K562 (cell line): ENCODE results near the gene ENDOU. TPM values are rescaled to one million over a fixed set of nuclear protein-coding genes. Genes with fewer than 3 reads are reported as not detected.

Experiments used
- ARID3B ChIP-seq: fragments of 250-450 bp; sonication (Bioruptor Pico); IDR thresholded peaks from 2 replicates; pipeline ENCODE4 v1.4.0; 2020; ENCODE audit warnings: borderline replicate concordance
- CREM ChIP-seq: IDR thresholded peaks from 2 replicates; pipeline ENCODE4 v1.6.1; 2014; ENCODE audit warnings: antibody characterized with exemption, low read depth
- GTF2E2 ChIP-seq: fragments of 200-800 bp; sonication (Bioruptor generic); IDR thresholded peaks from 2 replicates; pipeline ENCODE4 v1.6.1; 2016; ENCODE audit warnings: missing genetic modification characterization, missing compliant biosample characterization
- HCFC1 ChIP-seq: IDR thresholded peaks from 2 replicates; pipeline ENCODE4 v1.6.1; 2012; ENCODE audit warnings: low read depth, low read length, improper control_type of control experiment
- KDM1A ChIP-seq, 2 experiments: fragments of 450-650 bp; IDR thresholded peaks; 2 replicates each; pipeline ENCODE4 v1.6.1; 2016; ENCODE audit warnings: mild to moderate bottlenecking in 2 of 2
- MAFG ChIP-seq: fragments of 450-650 bp; conservative IDR thresholded peaks from 2 replicates; pipeline ENCODE4 v1.6.1; 2016; ENCODE audit warnings: missing genetic modification characterization, missing compliant biosample characterization
- MEF2D ChIP-seq: conservative IDR thresholded peaks from 2 replicates; pipeline ENCODE4 v1.6.1; 2016; ENCODE audit warnings: low read depth, missing genetic modification characterization, missing compliant biosample characterization
- MTA3 ChIP-seq: fragments of 450-650 bp; formaldehyde crosslinking; IDR thresholded peaks from 2 replicates; pipeline ENCODE4 v1.6.1; 2017; ENCODE audit warnings: mild to moderate bottlenecking, borderline replicate concordance
- NR2C2 ChIP-seq, 2 experiments: fragments of 200-800 bp in 1 of 2; sonication (Bioruptor generic) in 1 of 2; sonication (generic) in 1 of 2; formaldehyde crosslinking in 1 of 2; IDR thresholded peaks; 2 replicates each; pipeline versions ENCODE4 v1.6.1 to v1.8.0; 2016 to 2022; ENCODE audit warnings: mild to moderate bottlenecking in 1 of 2, missing compliant biosample characterization in 1 of 2, missing genetic modification characterization in 1 of 2, missing genetic modification reagents in 1 of 2
- SAFB ChIP-seq: fragments of 200-400 bp; formaldehyde crosslinking; IDR thresholded peaks from 2 replicates; pipeline ENCODE4 v1.6.1; 2017; ENCODE audit warnings: low read depth, low read length, borderline replicate concordance
- SIRT6 ChIP-seq: IDR thresholded peaks from one replicate; pipeline ENCODE4 v1.6.1; 2012; ENCODE audit warnings: low read depth, mild to moderate bottlenecking, control low read depth, inconsistent platforms, low read length, moderate library complexity
- TFE3 ChIP-seq: fragments of 450-650 bp; formaldehyde crosslinking; IDR thresholded peaks from 2 replicates; pipeline ENCODE4 v1.4.0; 2020; ENCODE audit warnings: mild to moderate bottlenecking, mixed read lengths
- ZNF280B ChIP-seq: fragments of 250-450 bp; sonication (Bioruptor Pico); IDR thresholded peaks from 2 replicates; pipeline ENCODE4 v1.5.1; 2021; ENCODE audit warnings: mild to moderate bottlenecking
- ZNF668 ChIP-seq: fragments of 250-450 bp; sonication (Bioruptor Pico); IDR thresholded peaks from 2 replicates; pipeline ENCODE4 v1.8.0; 2022; ENCODE audit warnings: mild to moderate bottlenecking, inconsistent platforms
- ZNF695 ChIP-seq: fragments of 450-650 bp; formaldehyde crosslinking; IDR thresholded peaks from 2 replicates; pipeline ENCODE4 v1.4.0; 2020; ENCODE audit warnings: mild to moderate bottlenecking, moderate library complexity
- polyA plus RNA-seq, 8 experiments: library from polyadenylated mRNA; depleted of rRNA in 4 of 8; stranded (reverse) in 5 of 8; unstranded in 3 of 8; fragments of >200 nt; fragmentation: Nextera tagmentation in 2 of 8; fragmentation: Illumina TruSeq in 1 of 8; extraction: Ambion mirVana in 2 of 8; extraction: Trizol in 1 of 8; gene quantifications; 2 replicates each; pipeline versions ENCODE4 v1.2.1 to v1.2.3, GENCODE V29; 2011 to 2014; ENCODE audit warnings: inconsistent platforms in 1 of 8, missing spikeins in 1 of 8
- total RNA-seq, 7 experiments: library from RNA; depleted of rRNA in 6 of 7; stranded (reverse); fragments of >200 nt in 6 of 7; fragmentation: Illumina TruSeq in 2 of 7; extraction: Trizol in 2 of 7; gene quantifications; 2 replicates each; pipeline versions ENCODE4 v1.2.1 to v1.2.3, GENCODE V29; 2011 to 2021; ENCODE audit warnings: low replicate concordance in 1 of 7
- TF ChIP-seq, protein P1 (sequence below): fragments of 250-450 bp; sonication (Bioruptor Pico); IDR thresholded peaks from 2 replicates; pipeline ENCODE4 v1.8.0; 2021; ENCODE audit warnings: mild to moderate bottlenecking, moderate library complexity
- TF ChIP-seq, protein P2 (sequence below): fragments of 450-650 bp; IDR thresholded peaks from 2 replicates; pipeline ENCODE4 v1.7.0; 2016; ENCODE audit warnings: borderline replicate concordance

ENDOU gene
- total and polyA plus RNA-seq, 9 of the 15 experiments (the other 6 are each of a cell fraction or from before 2014, with no cell fraction given), result 0.03 TPM; not detected in 8

- TF ChIP-seq ZNF280B (CRISPR knock-in tag) (no peak), SAFB (no peak; the same call in 1 of the 2 replicates), ZNF695 (CRISPR knock-in tag) (no peak), TFE3 (CRISPR knock-in tag) (no peak), GTF2E2 (tag) (no peak), HCFC1 (no peak), ARID3B (no peak), MEF2D (tag) (no peak), KDM1A (IDR thresholded peaks at IDR 0.05) (peak; percentile 88 to 90), SIRT6 (no peak), MTA3 (no peak), ZNF668 (CRISPR knock-in tag) (no peak), MAFG (tag) (no peak), CREM (no peak), NR2C2 (CRISPR knock-in tag; IDR thresholded peaks at IDR 0.05) (no peak), NR2C2 (tag; IDR thresholded peaks at IDR 0.05) (no peak)
- TF ChIP-seq, protein P1, sequence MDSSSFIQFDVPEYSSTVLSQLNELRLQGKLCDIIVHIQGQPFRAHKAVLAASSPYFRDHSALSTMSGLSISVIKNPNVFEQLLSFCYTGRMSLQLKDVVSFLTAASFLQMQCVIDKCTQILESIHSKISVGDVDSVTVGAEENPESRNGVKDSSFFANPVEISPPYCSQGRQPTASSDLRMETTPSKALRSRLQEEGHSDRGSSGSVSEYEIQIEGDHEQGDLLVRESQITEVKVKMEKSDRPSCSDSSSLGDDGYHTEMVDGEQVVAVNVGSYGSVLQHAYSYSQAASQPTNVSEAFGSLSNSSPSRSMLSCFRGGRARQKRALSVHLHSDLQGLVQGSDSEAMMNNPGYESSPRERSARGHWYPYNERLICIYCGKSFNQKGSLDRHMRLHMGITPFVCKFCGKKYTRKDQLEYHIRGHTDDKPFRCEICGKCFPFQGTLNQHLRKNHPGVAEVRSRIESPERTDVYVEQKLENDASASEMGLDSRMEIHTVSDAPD (CRISPR knock-in tag), result no peak
- TF ChIP-seq, protein P2, sequence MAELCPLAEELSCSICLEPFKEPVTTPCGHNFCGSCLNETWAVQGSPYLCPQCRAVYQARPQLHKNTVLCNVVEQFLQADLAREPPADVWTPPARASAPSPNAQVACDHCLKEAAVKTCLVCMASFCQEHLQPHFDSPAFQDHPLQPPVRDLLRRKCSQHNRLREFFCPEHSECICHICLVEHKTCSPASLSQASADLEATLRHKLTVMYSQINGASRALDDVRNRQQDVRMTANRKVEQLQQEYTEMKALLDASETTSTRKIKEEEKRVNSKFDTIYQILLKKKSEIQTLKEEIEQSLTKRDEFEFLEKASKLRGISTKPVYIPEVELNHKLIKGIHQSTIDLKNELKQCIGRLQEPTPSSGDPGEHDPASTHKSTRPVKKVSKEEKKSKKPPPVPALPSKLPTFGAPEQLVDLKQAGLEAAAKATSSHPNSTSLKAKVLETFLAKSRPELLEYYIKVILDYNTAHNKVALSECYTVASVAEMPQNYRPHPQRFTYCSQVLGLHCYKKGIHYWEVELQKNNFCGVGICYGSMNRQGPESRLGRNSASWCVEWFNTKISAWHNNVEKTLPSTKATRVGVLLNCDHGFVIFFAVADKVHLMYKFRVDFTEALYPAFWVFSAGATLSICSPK, result peak; percentile 80; the same call in 1 of the 2 replicates
Measured at GRCh38 chr12:47773858-47774580, 48.7 kb upstream of the ENDOU start (continued).
